Colonic mucosa (tissue), 4 donors: ENCODE results near the gene CELA2B. TPM values are rescaled to one million over a fixed set of nuclear protein-coding genes. Genes with fewer than 3 reads are reported as not detected.

Experiments
- DNase-seq: peaks from one replicate; pipeline ENCODE4 v3.0.0-alpha.2; 2020
- H3K27ac ChIP-seq: fragments of 200-600 bp; one replicate; pipeline ENCODE4 v1.8.0; 2021
- H3K27me3 ChIP-seq: fragments of 200-600 bp; one replicate; pipeline ENCODE4 v1.8.0; 2021
- H3K36me3 ChIP-seq: fragments of 200-600 bp; one replicate; pipeline ENCODE4 v1.8.0; 2021
- H3K4me1 ChIP-seq: fragments of 200-600 bp; one replicate; pipeline ENCODE4 v1.8.0; 2021; ENCODE audit warnings: mild to moderate bottlenecking
- H3K4me3 ChIP-seq: fragments of 200-600 bp; one replicate; pipeline ENCODE4 v1.8.0; 2021
- H3K9ac ChIP-seq, 2 donors: one replicate each; pipeline ENCODE4 v1.7.0; 2013; ENCODE audit warnings: control low read depth in 2 of 2, low read depth in 2 of 2, low read length in 2 of 2
- H3K9me3 ChIP-seq: fragments of 200-600 bp; one replicate; pipeline ENCODE4 v1.8.0; 2021
- intact Hi-C: fragments of 100-400 bp; cut with DNase I; formaldehyde crosslinking; loops from one replicate; pipeline ENCODE4 v1.14.1; 2022
- total RNA-seq, 2 donors: library from RNA; stranded (reverse); fragmentation: NEBNext Ultra II Directional in 1 of 2; extraction: Animal tissue kit (Norgen Biotek cat#: 25700) in 1 of 2; gene quantifications; one replicate each; pipeline ENCODE4 v1.2.1, GENCODE V29; 2021
- TF ChIP-seq, protein P1 (sequence below): fragments of 200-600 bp; IDR thresholded peaks from one replicate; pipeline ENCODE4 v1.8.0; 2022; ENCODE audit warnings: antibody characterized with exemption, mild to moderate bottlenecking
- donor health status: healthy.
- donor health status: DM: no; HTN: no; CAD: no.
- donor health status: DM: no; HTN: no; CAD: no.

Gene CELA2B
- total RNA-seq, 2 donors from 2014 or later: 1.1 TPM; not detected in 1

DNA sequence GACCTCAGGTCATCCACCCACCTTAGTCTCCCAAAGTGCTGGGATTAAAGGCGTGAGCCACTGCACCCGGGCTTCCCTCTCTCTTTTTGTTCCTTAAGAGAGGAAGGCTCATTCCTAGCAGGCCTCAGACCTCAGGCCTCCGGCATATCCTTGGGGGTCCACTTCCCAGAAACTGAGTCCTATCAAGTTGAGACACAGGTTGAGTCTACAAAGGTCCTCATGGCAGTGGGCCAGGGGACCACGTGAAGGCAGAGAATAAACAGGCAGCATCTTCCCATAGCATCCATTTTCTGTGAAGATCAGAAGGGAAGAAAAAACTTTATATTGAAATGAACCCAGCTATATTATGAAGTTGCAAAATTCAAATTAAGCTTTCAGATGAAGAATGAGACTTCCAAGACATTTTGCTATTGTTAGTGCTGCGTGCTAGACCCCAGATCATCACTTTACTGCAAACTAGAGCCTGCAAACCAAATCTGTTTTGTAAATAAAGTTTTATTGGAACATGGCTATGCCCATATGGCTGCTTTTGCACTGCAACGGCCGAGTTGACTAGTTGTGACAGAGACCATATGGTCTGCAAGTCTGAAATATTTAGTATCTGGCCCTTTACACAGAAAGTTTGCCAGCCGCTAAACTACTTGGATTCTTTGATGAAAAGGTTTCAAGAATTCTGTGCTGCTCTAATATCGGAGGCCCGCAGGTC lies 22.9 kb upstream of the CELA2B start:
- TF ChIP-seq, protein P1, sequence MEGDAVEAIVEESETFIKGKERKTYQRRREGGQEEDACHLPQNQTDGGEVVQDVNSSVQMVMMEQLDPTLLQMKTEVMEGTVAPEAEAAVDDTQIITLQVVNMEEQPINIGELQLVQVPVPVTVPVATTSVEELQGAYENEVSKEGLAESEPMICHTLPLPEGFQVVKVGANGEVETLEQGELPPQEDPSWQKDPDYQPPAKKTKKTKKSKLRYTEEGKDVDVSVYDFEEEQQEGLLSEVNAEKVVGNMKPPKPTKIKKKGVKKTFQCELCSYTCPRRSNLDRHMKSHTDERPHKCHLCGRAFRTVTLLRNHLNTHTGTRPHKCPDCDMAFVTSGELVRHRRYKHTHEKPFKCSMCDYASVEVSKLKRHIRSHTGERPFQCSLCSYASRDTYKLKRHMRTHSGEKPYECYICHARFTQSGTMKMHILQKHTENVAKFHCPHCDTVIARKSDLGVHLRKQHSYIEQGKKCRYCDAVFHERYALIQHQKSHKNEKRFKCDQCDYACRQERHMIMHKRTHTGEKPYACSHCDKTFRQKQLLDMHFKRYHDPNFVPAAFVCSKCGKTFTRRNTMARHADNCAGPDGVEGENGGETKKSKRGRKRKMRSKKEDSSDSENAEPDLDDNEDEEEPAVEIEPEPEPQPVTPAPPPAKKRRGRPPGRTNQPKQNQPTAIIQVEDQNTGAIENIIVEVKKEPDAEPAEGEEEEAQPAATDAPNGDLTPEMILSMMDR: no peak
- no peak for DNase-seq
- Histone ChIP-seq H3K27me3 (no peaks in the 10 kb centered on the region), H3K36me3 (no peaks in the 10 kb centered on the region), H3K9me3 (no peaks in the 10 kb centered on the region), H3K4me1 (no peaks in the 10 kb centered on the region), H3K4me3 (no peak overlapping the region), H3K9ac (no peak overlapping the region), H3K27ac (no peak overlapping the region)
- intact Hi-C loops: no loop called here

DNA sequence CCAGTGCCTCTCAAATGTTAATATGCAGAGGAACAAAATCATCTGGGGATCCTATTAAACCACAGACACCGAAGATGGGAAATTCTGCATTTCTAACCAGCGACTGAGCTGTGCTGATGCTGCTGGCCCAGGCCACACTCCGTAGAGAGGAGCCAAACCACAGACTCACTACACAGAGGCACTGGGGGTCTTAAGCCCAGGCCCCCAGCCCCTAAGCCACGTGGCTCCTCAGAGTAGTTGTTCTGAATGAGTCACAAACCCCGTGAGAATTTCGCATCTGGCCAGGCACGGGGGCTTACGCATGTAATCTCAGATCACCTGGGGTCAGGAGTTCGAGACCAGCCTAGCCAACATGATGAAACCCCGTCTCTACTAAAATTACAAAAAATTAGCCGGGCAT lies 22.2 kb upstream of the CELA2B start:
- intact Hi-C loops: no loop called here
- TF ChIP-seq, protein P1: no peak
- no peak overlapping the region for H3K4me3 ChIP-seq
- DNase-seq: no peak
- H3K36me3 ChIP-seq: no peaks in the 10 kb centered on the region
- H3K4me1 ChIP-seq: no peaks in the 10 kb centered on the region
- no peak overlapping the region for H3K27ac ChIP-seq
- H3K27me3 ChIP-seq: no peaks in the 10 kb centered on the region
- H3K9ac ChIP-seq: no peak overlapping the region
- H3K9me3 ChIP-seq: no peaks in the 10 kb centered on the region

DNA sequence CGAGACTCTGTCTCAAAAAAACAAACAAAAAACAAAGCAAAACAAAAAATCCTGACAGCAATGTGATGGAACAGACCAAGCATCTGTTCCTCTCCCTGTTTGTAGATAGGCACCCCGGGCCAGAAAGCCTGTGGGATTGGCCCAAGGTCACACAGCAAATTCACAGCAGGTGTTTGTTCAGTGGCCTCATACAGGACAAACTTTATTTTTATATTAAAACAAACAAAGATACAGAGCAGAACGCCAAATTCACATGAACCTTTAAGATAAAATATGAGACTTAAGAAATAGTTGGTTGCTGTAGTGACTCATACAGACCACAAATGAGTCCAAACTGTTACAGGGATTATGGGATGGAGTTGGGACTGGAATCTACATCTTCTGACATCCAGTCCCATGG lies 21.6 kb upstream of the CELA2B start:
- Histone ChIP-seq H3K9ac (no peak overlapping the region), H3K9me3 (no peaks in the 10 kb centered on the region), H3K27ac (no peak overlapping the region), H3K36me3 (no peaks in the 10 kb centered on the region), H3K4me3 (no peak overlapping the region), H3K27me3 (no peaks in the 10 kb centered on the region), H3K4me1 (no peaks in the 10 kb centered on the region)
- intact Hi-C loops: no loop called here
- TF ChIP-seq, protein P1: no peak
- DNase-seq: no peak

DNA sequence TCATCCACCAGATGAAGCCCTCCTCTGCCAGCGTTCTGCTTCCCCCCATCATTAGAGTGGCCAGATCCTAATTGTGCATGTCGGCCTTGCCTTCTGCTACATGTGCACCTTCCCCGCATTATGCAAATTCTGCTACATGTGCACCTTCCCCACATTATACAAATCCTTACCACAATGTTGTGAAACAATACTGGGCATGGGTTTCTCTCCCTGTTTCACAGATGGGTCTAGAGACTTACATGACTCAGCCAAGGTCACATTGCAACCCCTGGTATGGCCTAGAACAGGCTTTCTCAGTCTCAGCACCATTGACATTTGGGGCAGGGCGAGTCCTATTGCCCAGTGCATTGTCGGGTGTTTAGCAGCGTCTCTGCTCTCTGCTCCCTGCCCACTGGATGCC lies 20.4 kb upstream of the CELA2B start:
- TF ChIP-seq, protein P1: no peak
- H3K9ac ChIP-seq: no peak overlapping the region
- no peaks in the 10 kb centered on the region for H3K4me1 ChIP-seq
- DNase-seq: no peak
- H3K36me3 ChIP-seq: no peaks in the 10 kb centered on the region
- H3K9me3 ChIP-seq: no peaks in the 10 kb centered on the region
- H3K4me3 ChIP-seq: no peak overlapping the region
- intact Hi-C loops: no loop called here
- H3K27me3 ChIP-seq: no peaks in the 10 kb centered on the region
- no peak overlapping the region for H3K27ac ChIP-seq

DNA sequence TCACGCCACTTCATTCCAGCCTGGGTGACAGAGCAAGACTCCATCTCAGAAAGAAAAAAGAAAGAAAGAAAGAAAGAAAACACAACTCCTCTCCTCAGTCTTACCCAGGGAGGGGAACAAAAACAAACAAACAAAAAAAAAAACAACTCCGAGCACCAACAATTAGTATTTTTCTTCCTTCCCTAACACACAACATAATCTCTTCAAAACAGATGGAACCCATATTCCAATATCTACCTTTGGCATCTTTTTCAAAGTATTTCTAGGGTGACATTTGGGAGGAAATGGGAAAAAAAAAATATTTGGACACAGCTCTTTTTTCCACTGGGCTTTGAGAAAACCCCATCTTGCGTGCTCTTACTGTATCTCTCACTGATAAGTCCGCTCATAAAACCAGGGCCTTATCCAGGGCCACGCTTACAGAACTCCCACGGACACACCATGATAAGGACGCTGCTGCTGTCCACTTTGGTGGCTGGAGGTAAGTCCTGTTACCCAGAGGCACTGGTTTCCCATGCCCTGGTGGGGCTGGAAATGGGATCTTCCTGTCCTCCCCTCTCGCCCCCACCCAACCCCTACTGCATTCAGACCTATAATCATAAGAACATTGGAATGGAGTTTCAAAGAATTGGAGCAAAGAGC lies 19.5 kb upstream of the CELA2B start, which contains the start of gene CELA2A:
TSS of gene CELA2A (plus strand) at position 420 of the 642 bp plus-strand sequence. CDS start at position 442, 22 bp downstream.
- H3K36me3 ChIP-seq: no peaks in the 10 kb centered on the region
- H3K4me1 ChIP-seq: no peaks in the 10 kb centered on the region
- no peak within 1 kb of the TSS for H3K9ac ChIP-seq
- no peaks in the 10 kb centered on the region for H3K9me3 ChIP-seq
- H3K27ac ChIP-seq: no peak within 1 kb of the TSS
- intact Hi-C loops: no loop called here
- no peak for DNase-seq
- TF ChIP-seq, protein P1: no peak
- no peaks in the 10 kb centered on the region for H3K27me3 ChIP-seq
- H3K4me3 ChIP-seq: no peak within 1 kb of the TSS
